ENCODE measurements around the gene SMPDL3A. TPM values are rescaled to one million over a fixed set of nuclear protein-coding genes. Genes with fewer than 3 reads are reported as not detected.
A peak's percentile ranks its signal among the peaks of the same experiment; 100 is the strongest.

The SMPDL3A gene
- total and polyA plus RNA-seq, 2 of the 13 experiments (the other 11 are each of a cell fraction or from before 2014, with no cell fraction given): 7.8 to 17.3 TPM

DNA sequence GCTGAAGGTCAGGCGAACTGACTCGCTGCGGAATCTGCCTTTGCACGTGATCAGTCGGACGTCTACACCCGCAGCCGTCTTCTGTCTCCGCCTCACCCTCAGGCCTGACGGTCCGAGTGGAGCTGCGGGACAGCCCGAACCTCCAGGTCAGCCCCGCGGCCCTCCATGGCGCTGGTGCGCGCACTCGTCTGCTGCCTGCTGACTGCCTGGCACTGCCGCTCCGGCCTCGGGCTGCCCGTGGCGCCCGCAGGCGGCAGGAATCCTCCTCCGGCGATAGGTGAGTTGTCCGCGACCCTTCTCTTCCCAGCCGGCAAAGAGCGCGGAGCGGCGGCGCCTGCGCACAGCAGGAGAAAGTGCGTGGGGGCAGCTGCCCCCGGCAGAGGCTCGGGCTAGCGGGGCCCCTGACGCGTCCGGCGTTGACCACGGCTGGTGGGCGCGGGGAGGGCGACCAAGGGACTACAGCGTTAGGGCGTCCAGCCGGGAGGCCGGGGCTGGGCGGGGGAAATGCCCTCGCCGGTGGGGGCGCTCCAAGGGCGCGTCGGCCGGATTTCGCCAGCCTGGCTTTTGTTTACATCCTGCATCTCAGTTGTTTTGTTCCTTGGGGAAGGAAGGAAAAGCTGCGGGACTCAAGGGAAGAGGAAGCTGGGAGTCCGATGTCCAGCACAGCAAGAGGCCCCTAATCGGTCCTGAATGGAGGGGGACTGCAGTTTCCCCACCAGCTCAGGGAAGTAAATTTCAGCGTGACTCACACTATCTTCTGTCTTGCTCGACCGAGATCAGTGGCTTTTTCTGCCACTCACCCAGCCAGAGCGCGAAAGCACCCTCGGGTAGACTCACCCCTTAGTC lies at the start of gene SMPDL3A (continued):
- no peak for TF ChIP-seq SMARCE1 (IDR thresholded peaks at IDR 0.05; ENCODE audit: borderline replicate concordance)
- TF ChIP-seq, protein P1, sequence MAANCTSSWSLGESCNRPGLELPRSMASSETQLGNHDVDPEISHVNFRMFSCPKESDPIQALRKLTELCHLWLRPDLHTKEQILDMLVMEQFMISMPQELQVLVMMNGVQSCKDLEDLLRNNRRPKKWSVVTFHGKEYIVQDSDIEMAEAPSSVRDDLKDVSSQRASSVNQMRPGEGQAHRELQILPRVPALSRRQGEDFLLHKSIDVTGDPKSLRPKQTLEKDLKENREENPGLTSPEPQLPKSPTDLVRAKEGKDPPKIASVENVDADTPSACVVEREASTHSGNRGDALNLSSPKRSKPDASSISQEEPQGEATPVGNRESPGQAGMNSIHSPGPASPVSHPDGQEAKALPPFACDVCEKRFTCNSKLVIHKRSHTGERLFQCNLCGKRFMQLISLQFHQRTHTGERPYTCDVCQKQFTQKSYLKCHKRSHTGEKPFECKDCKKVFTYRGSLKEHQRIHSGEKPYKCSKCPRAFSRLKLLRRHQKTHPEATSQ (CRISPR knock-in tag; IDR thresholded peaks at IDR 0.05; ENCODE audit: borderline replicate concordance): peak; percentile 89
- TF ChIP-seq, protein P2, sequence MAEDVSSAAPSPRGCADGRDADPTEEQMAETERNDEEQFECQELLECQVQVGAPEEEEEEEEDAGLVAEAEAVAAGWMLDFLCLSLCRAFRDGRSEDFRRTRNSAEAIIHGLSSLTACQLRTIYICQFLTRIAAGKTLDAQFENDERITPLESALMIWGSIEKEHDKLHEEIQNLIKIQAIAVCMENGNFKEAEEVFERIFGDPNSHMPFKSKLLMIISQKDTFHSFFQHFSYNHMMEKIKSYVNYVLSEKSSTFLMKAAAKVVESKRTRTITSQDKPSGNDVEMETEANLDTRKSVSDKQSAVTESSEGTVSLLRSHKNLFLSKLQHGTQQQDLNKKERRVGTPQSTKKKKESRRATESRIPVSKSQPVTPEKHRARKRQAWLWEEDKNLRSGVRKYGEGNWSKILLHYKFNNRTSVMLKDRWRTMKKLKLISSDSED (CRISPR knock-in tag; IDR thresholded peaks at IDR 0.05): 0 out of 2 replicates have a peak, but pooled peaks have one; percentile 48
- TF ChIP-seq ZNF629 (CRISPR knock-in tag; conservative IDR thresholded peaks at IDR 0.05): peak; percentile 44
- TF ChIP-seq ZEB1 (IDR thresholded peaks at IDR 0.05; ENCODE audit: insufficient replicate concordance, low read depth): peak; percentile 21
- TF ChIP-seq CHD2 (IDR thresholded peaks at IDR 0.05; ENCODE audit: low read depth, low read length): peak; percentile 39; the same call in 1 of the 2 replicates
- TF ChIP-seq, protein P3, sequence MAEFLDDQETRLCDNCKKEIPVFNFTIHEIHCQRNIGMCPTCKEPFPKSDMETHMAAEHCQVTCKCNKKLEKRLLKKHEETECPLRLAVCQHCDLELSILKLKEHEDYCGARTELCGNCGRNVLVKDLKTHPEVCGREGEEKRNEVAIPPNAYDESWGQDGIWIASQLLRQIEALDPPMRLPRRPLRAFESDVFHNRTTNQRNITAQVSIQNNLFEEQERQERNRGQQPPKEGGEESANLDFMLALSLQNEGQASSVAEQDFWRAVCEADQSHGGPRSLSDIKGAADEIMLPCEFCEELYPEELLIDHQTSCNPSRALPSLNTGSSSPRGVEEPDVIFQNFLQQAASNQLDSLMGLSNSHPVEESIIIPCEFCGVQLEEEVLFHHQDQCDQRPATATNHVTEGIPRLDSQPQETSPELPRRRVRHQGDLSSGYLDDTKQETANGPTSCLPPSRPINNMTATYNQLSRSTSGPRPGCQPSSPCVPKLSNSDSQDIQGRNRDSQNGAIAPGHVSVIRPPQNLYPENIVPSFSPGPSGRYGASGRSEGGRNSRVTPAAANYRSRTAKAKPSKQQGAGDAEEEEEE (CRISPR knock-in tag; IDR thresholded peaks at IDR 0.05; ENCODE audit: borderline replicate concordance): no peak
- TF ChIP-seq ZFP37 (CRISPR knock-in tag; IDR thresholded peaks at IDR 0.05; ENCODE audit: borderline replicate concordance): peak; percentile 51; the same call in 1 of the 2 replicates
- peak; percentile 99 for TF ChIP-seq ZNF607 (CRISPR knock-in tag; IDR thresholded peaks at IDR 0.05; ENCODE audit: borderline replicate concordance)
- peak; percentile 32; the same call in 1 of the 2 replicates for TF ChIP-seq ZNF713 (CRISPR knock-in tag; IDR thresholded peaks at IDR 0.05)
- TF ChIP-seq SALL2 (CRISPR knock-in tag; IDR thresholded peaks at IDR 0.05): peak; percentile 91
- TF ChIP-seq ARID2 (CRISPR knock-in tag; IDR thresholded peaks at IDR 0.05; ENCODE audit: borderline replicate concordance): peak; percentile 94
- no peak for TF ChIP-seq TRIM24 (CRISPR knock-in tag; IDR thresholded peaks at IDR 0.05)
- TF ChIP-seq, protein P4, sequence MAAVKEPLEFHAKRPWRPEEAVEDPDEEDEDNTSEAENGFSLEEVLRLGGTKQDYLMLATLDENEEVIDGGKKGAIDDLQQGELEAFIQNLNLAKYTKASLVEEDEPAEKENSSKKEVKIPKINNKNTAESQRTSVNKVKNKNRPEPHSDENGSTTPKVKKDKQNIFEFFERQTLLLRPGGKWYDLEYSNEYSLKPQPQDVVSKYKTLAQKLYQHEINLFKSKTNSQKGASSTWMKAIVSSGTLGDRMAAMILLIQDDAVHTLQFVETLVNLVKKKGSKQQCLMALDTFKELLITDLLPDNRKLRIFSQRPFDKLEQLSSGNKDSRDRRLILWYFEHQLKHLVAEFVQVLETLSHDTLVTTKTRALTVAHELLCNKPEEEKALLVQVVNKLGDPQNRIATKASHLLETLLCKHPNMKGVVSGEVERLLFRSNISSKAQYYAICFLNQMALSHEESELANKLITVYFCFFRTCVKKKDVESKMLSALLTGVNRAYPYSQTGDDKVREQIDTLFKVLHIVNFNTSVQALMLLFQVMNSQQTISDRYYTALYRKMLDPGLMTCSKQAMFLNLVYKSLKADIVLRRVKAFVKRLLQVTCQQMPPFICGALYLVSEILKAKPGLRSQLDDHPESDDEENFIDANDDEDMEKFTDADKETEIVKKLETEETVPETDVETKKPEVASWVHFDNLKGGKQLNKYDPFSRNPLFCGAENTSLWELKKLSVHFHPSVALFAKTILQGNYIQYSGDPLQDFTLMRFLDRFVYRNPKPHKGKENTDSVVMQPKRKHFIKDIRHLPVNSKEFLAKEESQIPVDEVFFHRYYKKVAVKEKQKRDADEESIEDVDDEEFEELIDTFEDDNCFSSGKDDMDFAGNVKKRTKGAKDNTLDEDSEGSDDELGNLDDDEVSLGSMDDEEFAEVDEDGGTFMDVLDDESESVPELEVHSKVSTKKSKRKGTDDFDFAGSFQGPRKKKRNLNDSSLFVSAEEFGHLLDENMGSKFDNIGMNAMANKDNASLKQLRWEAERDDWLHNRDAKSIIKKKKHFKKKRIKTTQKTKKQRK (IDR thresholded peaks at IDR 0.05; ENCODE audit: low read length): no peak
- TF ChIP-seq, protein P5, sequence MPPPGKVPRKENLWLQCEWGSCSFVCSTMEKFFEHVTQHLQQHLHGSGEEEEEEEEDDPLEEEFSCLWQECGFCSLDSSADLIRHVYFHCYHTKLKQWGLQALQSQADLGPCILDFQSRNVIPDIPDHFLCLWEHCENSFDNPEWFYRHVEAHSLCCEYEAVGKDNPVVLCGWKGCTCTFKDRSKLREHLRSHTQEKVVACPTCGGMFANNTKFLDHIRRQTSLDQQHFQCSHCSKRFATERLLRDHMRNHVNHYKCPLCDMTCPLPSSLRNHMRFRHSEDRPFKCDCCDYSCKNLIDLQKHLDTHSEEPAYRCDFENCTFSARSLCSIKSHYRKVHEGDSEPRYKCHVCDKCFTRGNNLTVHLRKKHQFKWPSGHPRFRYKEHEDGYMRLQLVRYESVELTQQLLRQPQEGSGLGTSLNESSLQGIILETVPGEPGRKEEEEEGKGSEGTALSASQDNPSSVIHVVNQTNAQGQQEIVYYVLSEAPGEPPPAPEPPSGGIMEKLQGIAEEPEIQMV (CRISPR knock-in tag; IDR thresholded peaks at IDR 0.05; ENCODE audit: low read depth): peak; percentile 76
